Aorta (tissue), 5 donors: ENCODE data around the gene TCF23. TPM values are rescaled to one million over a fixed set of nuclear protein-coding genes. Genes with fewer than 3 reads are reported as not detected.

Source experiments
- ATAC-seq: fragments of 200-7000 bp; cut with Tn5 transposase; one replicate; pipeline ENCODE4 v1.9.1; 2022; ENCODE audit warnings: moderate library complexity; ENCODE audit not compliant: low FRiP score
- DNase-seq, 2 donors: peaks; one replicate each; pipeline ENCODE4 v3.0.0-alpha.2; 2020
- H3K27ac ChIP-seq, 2 donors: one replicate each; pipeline ENCODE4 v1.5.1; 2013; ENCODE audit warnings: low read length in 2 of 2, mild to moderate bottlenecking in 2 of 2, moderate library complexity in 2 of 2, control low read depth in 1 of 2, inconsistent platforms in 1 of 2, low read depth in 1 of 2
- H3K27me3 ChIP-seq, 2 donors: one replicate each; pipeline ENCODE4 v1.6.1; 2013; ENCODE audit warnings: control low read depth in 1 of 2, low read length in 1 of 2, mild to moderate bottlenecking in 1 of 2, moderate library complexity in 1 of 2; ENCODE audit not compliant: insufficient read depth in 2 of 2, control insufficient read depth in 1 of 2
- H3K36me3 ChIP-seq, 2 donors: one replicate each; pipeline ENCODE4 v1.6.1; 2013; ENCODE audit warnings: control low read depth in 1 of 2, low read length in 1 of 2, mild to moderate bottlenecking in 1 of 2; ENCODE audit not compliant: insufficient read depth in 2 of 2, control insufficient read depth in 1 of 2
- H3K4me1 ChIP-seq, 2 donors: one replicate each; pipeline ENCODE4 v1.6.1; 2013; ENCODE audit warnings: low read length in 2 of 2, control low read depth in 1 of 2, mild to moderate bottlenecking in 1 of 2, moderate library complexity in 1 of 2; ENCODE audit not compliant: insufficient read depth in 2 of 2, control insufficient read depth in 1 of 2
- H3K4me3 ChIP-seq, 2 donors: one replicate each; pipeline ENCODE4 v1.5.1; 2013; ENCODE audit warnings: low read length in 2 of 2, control low read depth in 1 of 2, mild to moderate bottlenecking in 1 of 2
- H3K9me3 ChIP-seq: one replicate; pipeline ENCODE4 v1.6.1; 2013; ENCODE audit warnings: mild to moderate bottlenecking, low read length; ENCODE audit not compliant: control insufficient read depth
- WGBS, 2 donors: extraction: QIAGEN DNeasy Blood & Tissue Kit; methylation state at CpG; one replicate each; pipeline ENCODE4 v1.1.7; 2013; 5-methylcytosine and 5-hydroxymethylcytosine counted together
- intact Hi-C, 2 donors: fragments of 100-400 bp; cut with DNase I; formaldehyde crosslinking; loops; one replicate each; pipeline versions ENCODE4 v1.14.2 to v1.15.0; 2022
- polyA plus RNA-seq, 2 donors: library from polyadenylated mRNA; stranded (reverse); fragments of 200-250 nt; gene quantifications; one replicate each; pipeline ENCODE4 v1.2.3, GENCODE V29; 2013
- total RNA-seq, 2 donors: library from RNA; stranded (reverse); fragmentation: NEBNext Ultra II Directional; extraction: Animal tissue kit (Norgen Biotek cat#: 25700); gene quantifications; one replicate each; pipeline ENCODE4 v1.2.1, GENCODE V29; 2021
- donor health status: healthy with polysubstance abuse.
- donor health status: Bipolar disorder and iron deficiency.
- donor health status: DM: no; HTN: no; CAD: no.
- donor health status: DM: no; HTN: no; CAD: no.
- donor health status: DM: yes; HTN: yes; CAD: no.

Gene TCF23
- total and polyA plus RNA-seq, 4 donors: 0.39 to 1.1 TPM; not detected in 2

GRCh38 chr2:27133905-27134780 is 14.7 kb upstream of the TCF23 start, which contains the start of gene PREB:
Gene PREB (minus strand): TSS chr2:27134636. CDS start chr2:27134421, 215 bp downstream.
- intact Hi-C loops: loop anchor here in 1 of 2 donors (5.0 kb wide), 2 partner anchors 47 to 78 kb away; partner anchors contain the start of genes ATRAID, KHK and SLC5A6
- DNase-seq (peak; percentile 98 to 100), ATAC-seq (peak; percentile 96)
- H3K36me3 ChIP-seq: peaks cover 0 to 6% of the 10 kb centered on the region in 2 donors
- WGBS, 2 donors: 0% methylated on average over 67 to 86 of the region's 86 CpGs
- no peaks in the 10 kb centered on the region for H3K4me1 ChIP-seq
- H3K9me3 ChIP-seq: no peaks in the 10 kb centered on the region
- no peaks in the 10 kb centered on the region for H3K27me3 ChIP-seq
- H3K27ac ChIP-seq: peak within 1 kb of the TSS in 1 of 2 donors; percentile 30
- H3K4me3 ChIP-seq: peak within 1 kb of the TSS; percentile 83 to 89

- Histone ChIP-seq H3K27me3 (no peaks in the 10 kb centered on the region), H3K4me3 (no peak overlapping the region), H3K27ac (no peak overlapping the region), H3K9me3 (no peaks in the 10 kb centered on the region), H3K36me3 (peaks cover 0 to 6% of the 10 kb centered on the region in 2 donors), H3K4me1 (no peaks in the 10 kb centered on the region)
- 54% methylated on average over 33 of the region's 33 CpGs for WGBS, 2 donors
- no peak for ATAC-seq
- peak in 1 of 2 donors; percentile 35 for DNase-seq
- intact Hi-C loops: loop anchor here in 1 of 2 donors (5.0 kb wide), 2 partner anchors 48 to 77 kb away; partner anchors contain the start of genes ATRAID, KHK and SLC5A6
Observed at GRCh38 chr2:27134781-27135477, 13.9 kb upstream of the TCF23 start.

GRCh38 chr2:27135478-27135955 is 13.3 kb upstream of the TCF23 start:
- ATAC-seq: no peak

GRCh38 chr2:27136751-27137150 is 12.1 kb upstream of the TCF23 start:
- no peaks in the 10 kb centered on the region for H3K4me1 ChIP-seq
- DNase-seq (no peak), ATAC-seq (no peak)
- intact Hi-C loops: no loop called here
- no peak overlapping the region for H3K27ac ChIP-seq
- WGBS, 2 donors: 95 to 96% methylated on average over 7 of the region's 7 CpGs
- no peaks in the 10 kb centered on the region for H3K27me3 ChIP-seq
- no peaks in the 10 kb centered on the region for H3K36me3 ChIP-seq
- no peak overlapping the region for H3K4me3 ChIP-seq
- H3K9me3 ChIP-seq: no peaks in the 10 kb centered on the region

More at GRCh38 chr2:27135478-27135955, 13.3 kb upstream of the TCF23 start:
- intact Hi-C loops: no loop called here
- Histone ChIP-seq H3K27ac (no peak overlapping the region), H3K36me3 (peaks cover 0 to 6% of the 10 kb centered on the region in 2 donors), H3K27me3 (no peaks in the 10 kb centered on the region), H3K4me3 (no peak overlapping the region), H3K4me1 (no peaks in the 10 kb centered on the region), H3K9me3 (no peaks in the 10 kb centered on the region)
- DNase-seq: no peak
- 86% methylated on average over 12 of the region's 12 CpGs for WGBS, 2 donors

GRCh38 chr2:27137322-27137935 is 11.4 kb upstream of the TCF23 start:
- Histone ChIP-seq H3K27ac (no peak overlapping the region), H3K27me3 (no peaks in the 10 kb centered on the region), H3K36me3 (no peaks in the 10 kb centered on the region), H3K4me1 (no peaks in the 10 kb centered on the region), H3K9me3 (no peaks in the 10 kb centered on the region), H3K4me3 (no peak overlapping the region)
- 91 to 95% methylated on average over 21 of the region's 21 CpGs for WGBS, 2 donors
- DNase-seq (no peak), ATAC-seq (no peak)
- intact Hi-C loops: no loop called here

- no peak overlapping the region for H3K27ac ChIP-seq
- no peaks in the 10 kb centered on the region for H3K36me3 ChIP-seq
- ATAC-seq (no peak), DNase-seq (no peak)
- no peaks in the 10 kb centered on the region for H3K27me3 ChIP-seq
- WGBS, 2 donors: 81 to 82% methylated on average over 7 of the region's 7 CpGs
- no peaks in the 10 kb centered on the region for H3K9me3 ChIP-seq
- no peaks in the 10 kb centered on the region for H3K4me1 ChIP-seq
- intact Hi-C loops: no loop called here
- H3K4me3 ChIP-seq: no peak overlapping the region
Observed at GRCh38 chr2:27138111-27138510, 10.7 kb upstream of the TCF23 start.

- intact Hi-C loops: no loop called here
- H3K36me3 ChIP-seq: no peaks in the 10 kb centered on the region
- DNase-seq (no peak), ATAC-seq (no peak)
- H3K27me3 ChIP-seq: no peaks in the 10 kb centered on the region
- no peak within 1 kb of the TSS for H3K4me3 ChIP-seq
- 81 to 84% methylated on average over 4 of the region's 4 CpGs for WGBS, 2 donors
- no peaks in the 10 kb centered on the region for H3K9me3 ChIP-seq
- H3K27ac ChIP-seq: no peak within 1 kb of the TSS
- no peaks in the 10 kb centered on the region for H3K4me1 ChIP-seq
Observed at GRCh38 chr2:27139310-27139709, 9.5 kb upstream of the TCF23 start, which contains the start of gene PRR30. Gene PRR30 (minus strand): TSS chr2:27139410. CDS start chr2:27138329, 1,081 bp downstream.

DNA sequence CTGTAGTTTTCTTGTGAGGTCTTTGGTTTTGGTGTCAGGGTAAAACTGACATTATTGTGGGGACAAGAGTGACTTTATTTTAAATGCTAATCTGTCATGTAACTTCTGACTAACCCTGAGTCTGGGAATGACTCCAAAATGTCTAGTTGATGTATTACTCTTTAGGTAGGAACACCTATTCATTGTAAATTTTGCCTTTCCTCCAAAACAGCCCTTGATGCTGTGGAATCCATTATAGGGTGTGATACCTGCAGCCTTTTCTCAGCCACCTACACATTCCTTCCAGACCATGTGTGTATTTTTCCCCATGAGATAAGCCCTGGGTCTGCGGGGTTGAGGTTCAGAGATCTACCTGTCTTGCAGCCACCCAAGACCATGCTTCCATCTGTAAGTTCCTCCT is 5.5 kb upstream of the TCF23 start:
- no peak for ATAC-seq
- H3K9me3 ChIP-seq: no peaks in the 10 kb centered on the region
- H3K36me3 ChIP-seq: no peaks in the 10 kb centered on the region
- no peaks in the 10 kb centered on the region for H3K4me1 ChIP-seq
- H3K27me3 ChIP-seq: no peaks in the 10 kb centered on the region
- H3K4me3 ChIP-seq: no peak overlapping the region
- WGBS, 2 donors: 80 to 89% methylated on average over 1 of the region's 1 CpG
- no peak for DNase-seq
- intact Hi-C loops: no loop called here
- H3K27ac ChIP-seq: no peak overlapping the region
